ENCODE data around the gene AGXT2. TPM values are rescaled to one million over a fixed set of nuclear protein-coding genes. Genes with fewer than 3 reads are reported as not detected.
"Not testable (repeated sequence)": the region's sequence is repeated elsewhere in the genome, so short reads cannot be mapped to it uniquely, and the experiment has no call there.

The AGXT2 gene
- total RNA-seq, 1 donor from 2014 or later: not detected

- DNase-seq (ENCODE audit: low spot score): no peak
These were observed 8.9 kb upstream of the AGXT2 start for GRCh38 chr5:35056686-35057085.

- no peak for DNase-seq (ENCODE audit: low spot score)
These were observed 5.1 kb upstream of the AGXT2 start for GRCh38 chr5:35052838-35053237.

DNA sequence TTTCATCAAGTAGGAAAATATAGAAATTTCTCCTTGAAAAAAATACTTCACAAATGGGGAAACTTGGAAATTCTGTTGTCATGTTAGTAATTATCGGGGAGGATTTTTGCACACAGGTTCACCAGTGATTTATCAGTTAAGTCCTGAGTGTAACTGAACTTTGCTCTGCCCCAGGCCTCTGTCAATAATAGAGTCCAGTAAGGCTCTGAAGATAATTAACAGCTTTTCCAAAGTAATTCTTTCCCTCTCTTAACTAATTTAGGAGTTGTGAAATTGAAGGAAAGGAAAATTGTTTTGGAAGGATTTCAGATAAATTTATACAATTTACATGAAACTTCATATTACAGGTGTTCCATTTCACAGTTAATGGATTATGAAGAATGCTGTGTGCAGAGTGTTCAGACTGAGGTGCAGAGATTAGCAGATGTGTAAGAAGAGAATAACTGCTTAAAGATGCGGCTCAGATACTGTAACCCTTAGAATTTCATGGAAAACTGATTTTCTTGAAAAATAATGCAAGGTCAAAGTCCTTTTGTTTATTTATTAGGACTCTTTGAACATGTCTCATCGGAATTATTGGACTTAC is 2.9 kb upstream of the AGXT2 start:
- DNase-seq (ENCODE audit: low spot score): no peak

DNA sequence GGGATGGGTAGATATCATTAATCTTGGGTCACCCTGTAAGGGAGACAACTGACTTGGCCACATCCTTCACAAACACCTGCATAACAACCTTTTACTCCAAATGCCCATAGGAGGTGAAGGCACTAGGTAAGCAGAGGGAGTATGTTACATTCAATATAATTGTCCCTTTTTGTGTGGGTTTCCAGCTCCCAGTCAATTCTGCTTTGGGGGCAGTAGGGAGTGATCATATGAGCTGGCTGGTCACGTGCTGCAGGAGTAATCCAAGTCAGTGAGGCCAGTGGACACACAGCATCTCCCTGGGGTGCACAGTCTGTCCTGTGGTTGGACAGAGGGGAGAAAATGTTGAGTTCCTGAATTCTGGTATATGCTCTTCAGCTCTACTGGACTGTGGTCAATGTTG is 1.2 kb upstream of the AGXT2 start:
- no peak for DNase-seq (ENCODE audit: low spot score)

DNA sequence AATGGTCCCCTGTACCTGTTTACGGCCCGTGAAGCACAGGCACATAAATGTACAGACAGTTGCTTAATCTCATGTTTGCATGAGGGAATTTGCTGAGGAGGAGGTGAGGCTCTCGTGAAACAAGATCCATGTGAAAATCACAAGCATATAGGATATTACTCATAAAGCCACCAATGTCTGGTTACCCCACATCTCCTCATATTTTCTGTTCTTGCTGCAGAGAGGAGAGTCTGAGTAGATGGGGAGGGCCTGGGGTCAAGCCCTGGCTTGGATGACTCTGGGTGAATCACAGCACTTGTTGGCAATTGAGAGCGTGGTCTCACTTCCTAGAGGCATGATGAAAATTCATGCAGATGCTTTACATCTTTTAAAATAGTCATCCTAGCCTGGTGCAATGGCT is 975 bp downstream of the AGXT2 start:
- DNase-seq (ENCODE audit: low spot score): no peak

DNA sequence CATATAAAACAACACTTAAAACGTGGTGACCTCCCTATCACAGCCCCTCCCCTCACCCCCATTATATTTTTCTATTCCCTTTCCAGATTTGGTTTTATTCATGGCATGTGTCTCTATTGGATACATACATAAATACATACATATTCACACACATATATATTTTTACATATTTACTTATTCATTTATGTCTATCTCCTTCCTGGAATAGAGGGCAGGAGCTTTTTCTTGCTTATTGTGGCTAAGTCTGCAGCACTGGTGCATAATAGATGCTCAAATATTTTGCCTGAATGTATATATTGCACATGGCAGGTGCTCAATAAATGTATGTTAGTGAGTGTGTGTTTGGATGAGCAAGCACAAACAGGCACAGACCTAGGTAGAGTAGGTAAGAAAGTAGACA is 2.5 kb downstream of the AGXT2 start:
- no peak for DNase-seq (ENCODE audit: low spot score)

- no peak for DNase-seq (ENCODE audit: low spot score)
These were observed 3.1 kb downstream of the AGXT2 start for GRCh38 chr5:35044649-35045048.

DNA sequence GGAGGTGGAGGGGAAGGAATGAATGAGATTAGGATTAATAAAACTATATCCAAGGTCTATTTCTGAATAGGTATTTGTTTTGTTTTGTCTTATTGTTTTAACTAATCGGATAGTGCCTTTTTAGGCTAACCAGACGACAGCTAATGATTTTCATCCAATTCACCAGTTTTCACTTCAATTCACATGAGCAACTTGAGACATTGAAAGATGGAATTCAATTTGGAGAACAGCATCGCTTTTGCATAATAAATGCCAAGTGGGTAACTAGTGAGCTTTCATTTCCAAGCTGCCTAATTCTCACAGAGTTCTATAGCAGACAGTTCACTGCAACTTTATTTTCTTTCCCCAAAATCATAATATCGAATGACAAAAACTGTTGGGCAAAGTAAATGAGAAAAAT is 5.0 kb downstream of the AGXT2 start:
- DNase-seq (ENCODE audit: low spot score): no peak

DNA sequence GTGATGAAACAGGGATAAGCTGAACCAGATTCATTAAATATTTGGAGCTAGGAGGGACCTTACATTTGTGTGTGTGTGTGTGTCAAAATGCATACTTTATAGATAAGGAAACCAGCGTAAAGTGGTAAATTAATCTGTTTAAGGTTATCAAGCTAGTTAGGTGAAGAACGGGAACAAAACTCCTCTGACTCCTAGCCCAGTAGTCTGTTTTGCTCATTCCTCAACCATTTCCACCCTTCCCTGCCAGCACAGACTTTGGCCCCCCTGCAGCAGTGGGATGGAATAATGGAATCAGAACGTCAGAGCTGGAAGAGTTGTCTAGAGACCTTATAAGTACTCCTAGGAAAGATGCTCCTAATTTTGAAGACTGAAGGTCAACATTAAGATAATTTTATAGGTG is 6.5 kb downstream of the AGXT2 start:
- DNase-seq (ENCODE audit: low spot score): no peak

- DNase-seq (ENCODE audit: low spot score): no peak
These were observed 8.9 kb downstream of the AGXT2 start for GRCh38 chr5:35038891-35039290.

- DNase-seq (ENCODE audit: low spot score): no peak
These were observed 11.2 kb downstream of the AGXT2 start for GRCh38 chr5:35036536-35036935.

DNA sequence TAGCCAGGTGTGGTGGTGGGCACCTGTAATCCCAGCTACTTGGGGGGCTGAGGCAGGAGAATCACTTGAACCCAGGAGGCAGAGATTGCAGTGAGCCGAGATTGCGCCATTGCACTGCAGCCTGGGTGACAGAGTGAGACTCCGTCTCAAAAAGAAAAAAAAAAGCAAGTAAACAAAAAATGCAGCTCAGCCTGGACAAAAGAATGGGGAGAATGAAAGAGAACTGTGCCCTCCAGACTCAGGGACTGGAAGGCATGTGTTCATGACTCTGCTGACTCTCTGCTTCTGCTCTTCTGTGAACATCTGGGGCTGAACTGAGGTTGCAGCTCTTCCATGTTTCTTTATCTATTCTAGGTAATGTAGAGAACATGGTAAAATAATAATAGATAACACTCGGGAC is 11.8 kb downstream of the AGXT2 start:
- DNase-seq (ENCODE audit: low spot score): not testable (repeated sequence)

GRCh38 chr5:35035271-35035670 is 12.5 kb downstream of the AGXT2 start:
- DNase-seq (ENCODE audit: low spot score): no peak

GRCh38 chr5:35032356-35032755 is 15.4 kb downstream of the AGXT2 start:
- no peak for DNase-seq (ENCODE audit: low spot score)

- no peak for DNase-seq (ENCODE audit: low spot score)
These were observed 16.5 kb downstream of the AGXT2 start for GRCh38 chr5:35031276-35031675.

DNA sequence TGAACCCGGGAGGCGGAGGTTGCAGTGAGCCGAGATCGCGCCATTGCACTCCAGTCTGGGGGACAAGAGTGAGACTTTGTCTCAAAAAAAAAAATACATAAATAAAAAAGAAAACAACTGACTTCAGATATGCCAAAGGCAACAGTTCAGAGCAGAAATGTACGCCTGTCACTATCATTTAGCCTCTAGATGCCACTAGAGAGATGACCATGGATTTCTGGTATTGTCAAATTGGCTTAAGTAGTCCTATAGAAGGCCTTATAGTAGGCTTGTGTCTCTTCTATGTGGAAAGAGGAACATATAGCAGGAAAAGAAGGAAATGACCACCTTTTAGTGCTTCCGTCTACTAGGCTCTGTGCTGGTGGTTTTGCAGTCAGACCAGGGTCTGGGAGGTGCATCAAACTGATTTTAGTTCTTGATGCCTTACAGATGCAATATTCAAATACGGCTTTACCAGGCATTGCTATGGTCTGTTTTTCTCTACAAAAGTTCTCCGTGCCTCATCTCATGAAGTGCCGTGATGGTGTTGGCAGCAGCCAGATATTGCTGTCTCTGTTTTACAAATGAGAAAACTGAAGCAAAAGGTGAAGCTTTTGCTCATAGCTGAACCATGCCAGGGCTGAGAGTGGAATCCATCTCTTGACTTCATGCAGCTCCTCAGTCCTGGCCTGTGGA is 17.2 kb downstream of the AGXT2 start:
- no peak for DNase-seq (ENCODE audit: low spot score)

- no peak for DNase-seq (ENCODE audit: low spot score)
These were observed 18.4 kb downstream of the AGXT2 start for GRCh38 chr5:35029333-35029732.

DNA sequence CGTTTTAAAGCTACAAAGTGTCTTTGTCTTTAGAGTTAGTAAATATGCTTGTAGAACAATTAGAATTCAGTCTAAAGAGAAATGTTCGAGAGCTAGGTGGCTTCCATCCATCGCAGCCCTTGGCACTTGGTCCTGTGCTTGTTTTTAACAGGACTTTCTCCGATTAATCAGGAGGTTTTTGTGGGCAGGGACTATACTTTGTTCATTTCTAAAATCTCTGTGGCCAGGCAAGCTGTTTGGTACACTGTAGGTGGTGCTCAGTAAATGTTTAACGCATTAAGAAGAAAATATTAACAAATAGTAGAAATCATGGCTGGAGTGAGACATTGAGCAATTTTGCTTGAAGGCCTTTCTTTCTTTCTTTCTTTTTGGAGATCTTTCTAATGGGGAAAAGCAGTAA is 20.8 kb downstream of the AGXT2 start:
- DNase-seq (ENCODE audit: low spot score): no peak

DNA sequence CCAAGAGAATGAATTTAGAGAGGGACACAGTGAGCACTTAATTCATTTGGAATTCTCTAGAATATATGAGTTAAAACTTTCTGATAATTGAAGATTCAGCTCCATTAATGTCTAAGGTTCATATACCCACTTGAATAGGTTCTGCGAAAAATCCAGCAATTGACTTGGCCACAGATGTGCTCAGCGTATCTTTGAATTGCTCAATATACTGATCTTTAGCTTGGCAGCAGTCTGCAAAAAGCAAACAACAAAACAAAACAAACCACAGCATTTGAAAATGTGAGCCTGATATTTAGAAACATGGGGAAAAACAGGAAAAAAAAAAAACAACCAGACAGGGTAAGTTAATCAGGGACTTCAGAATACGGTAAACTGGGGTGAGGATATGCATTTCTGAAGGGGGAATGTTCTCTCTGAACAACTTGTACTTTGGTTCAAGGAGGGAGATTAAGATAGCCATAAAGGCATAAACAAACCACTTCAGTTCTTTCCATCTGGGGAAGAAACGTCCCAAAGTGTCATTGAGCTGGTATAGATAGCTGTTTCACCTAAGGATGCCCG is 21.4 kb downstream of the AGXT2 start:
- no peak for DNase-seq (ENCODE audit: low spot score)

- no peak for DNase-seq (ENCODE audit: low spot score)
These were observed 22.7 kb downstream of the AGXT2 start for GRCh38 chr5:35024911-35025510.

DNA sequence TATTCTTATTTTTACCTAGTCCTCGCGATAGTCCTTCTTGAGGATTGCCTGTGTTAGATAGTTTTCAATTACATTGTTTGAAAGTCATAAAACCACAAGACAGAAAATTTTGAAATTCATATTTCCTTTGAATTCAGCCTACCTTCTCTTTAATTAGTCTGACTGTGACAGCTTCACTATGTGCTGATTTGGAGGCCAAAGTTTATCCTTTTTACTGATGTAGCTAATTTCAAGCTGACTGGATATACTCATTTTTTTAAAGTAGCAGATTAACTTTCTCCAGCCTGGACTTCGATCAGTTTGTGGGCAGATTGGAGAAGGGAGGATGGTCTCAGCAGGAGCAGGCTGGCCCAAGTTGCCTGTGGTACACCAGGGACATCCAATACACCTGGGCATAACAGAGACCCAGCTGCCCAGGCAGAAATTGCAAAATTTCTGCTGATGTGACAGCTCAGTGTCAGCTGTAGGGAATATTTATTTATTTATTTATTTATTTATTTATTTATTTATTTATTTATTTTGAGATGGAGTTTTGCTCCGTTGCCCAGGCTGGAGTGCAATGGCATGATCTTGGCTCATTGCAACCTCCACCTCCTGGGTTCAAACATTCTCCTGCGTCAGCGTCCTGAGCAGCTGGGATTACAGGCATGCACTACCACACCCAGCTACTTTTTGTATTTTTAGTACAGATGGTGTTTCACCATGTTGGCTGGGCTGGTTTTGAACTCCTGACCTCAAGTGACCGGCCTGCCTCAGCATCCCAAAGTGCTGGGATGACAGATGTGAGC is 24.2 kb downstream of the AGXT2 start:
- no peak for DNase-seq (ENCODE audit: low spot score)
